ENCODE data around the gene IFNE. TPM values are rescaled to one million over a fixed set of nuclear protein-coding genes. Genes with fewer than 3 reads are reported as not detected.
"Not testable (repeated sequence)": the region's sequence is repeated elsewhere in the genome, so short reads cannot be mapped to it uniquely, and the experiment has no call there.

IFNE gene
- total RNA-seq, 1 donor from 2014 or later: not detected

GRCh38 chr9:21455320-21455719, 26.8 kb downstream of the IFNE start:
- Mint-ChIP-seq H3K36me3 (no peaks in the 10 kb centered on the region), H3K9me3 (no peaks in the 10 kb centered on the region), H3K27ac (no peak overlapping the region), H3K4me1 (no peaks in the 10 kb centered on the region), H3K27me3 (ENCODE audit: insufficient read depth, low read depth) (peaks cover under 1% of the 10 kb centered on the region), H3K4me3 (no peak overlapping the region)
- no peaks in the 10 kb centered on the region for H3K9me3 ChIP-seq (ENCODE audit: low read depth)
- no peak overlapping the region for H2AFZ ChIP-seq (replicated peaks)
- H3K27me3 ChIP-seq: no peaks in the 10 kb centered on the region
- H3F3A ChIP-seq (ENCODE audit: low read depth): no peaks in the 10 kb centered on the region
- no peaks in the 10 kb centered on the region for H3K36me3 ChIP-seq
- no peak overlapping the region for H3K9ac ChIP-seq
- DNase-seq (ENCODE audit: low spot score): peak; percentile 54
- H3K79me2 ChIP-seq (ENCODE audit: low read depth): no peaks in the 10 kb centered on the region
- H3K4me1 ChIP-seq: no peaks in the 10 kb centered on the region
- TF ChIP-seq, protein P1, sequence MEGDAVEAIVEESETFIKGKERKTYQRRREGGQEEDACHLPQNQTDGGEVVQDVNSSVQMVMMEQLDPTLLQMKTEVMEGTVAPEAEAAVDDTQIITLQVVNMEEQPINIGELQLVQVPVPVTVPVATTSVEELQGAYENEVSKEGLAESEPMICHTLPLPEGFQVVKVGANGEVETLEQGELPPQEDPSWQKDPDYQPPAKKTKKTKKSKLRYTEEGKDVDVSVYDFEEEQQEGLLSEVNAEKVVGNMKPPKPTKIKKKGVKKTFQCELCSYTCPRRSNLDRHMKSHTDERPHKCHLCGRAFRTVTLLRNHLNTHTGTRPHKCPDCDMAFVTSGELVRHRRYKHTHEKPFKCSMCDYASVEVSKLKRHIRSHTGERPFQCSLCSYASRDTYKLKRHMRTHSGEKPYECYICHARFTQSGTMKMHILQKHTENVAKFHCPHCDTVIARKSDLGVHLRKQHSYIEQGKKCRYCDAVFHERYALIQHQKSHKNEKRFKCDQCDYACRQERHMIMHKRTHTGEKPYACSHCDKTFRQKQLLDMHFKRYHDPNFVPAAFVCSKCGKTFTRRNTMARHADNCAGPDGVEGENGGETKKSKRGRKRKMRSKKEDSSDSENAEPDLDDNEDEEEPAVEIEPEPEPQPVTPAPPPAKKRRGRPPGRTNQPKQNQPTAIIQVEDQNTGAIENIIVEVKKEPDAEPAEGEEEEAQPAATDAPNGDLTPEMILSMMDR (IDR thresholded peaks at IDR 0.05): peak; percentile 67
- TF ChIP-seq EZH2 (IDR thresholded peaks at IDR 0.05): no peak
- H3K4me2 ChIP-seq: no peak overlapping the region
- no peaks in the 10 kb centered on the region for H4K20me1 ChIP-seq (ENCODE audit: low read depth)
- H3K4me3 ChIP-seq: no peak overlapping the region
- no peak overlapping the region for H3K27ac ChIP-seq

DNA sequence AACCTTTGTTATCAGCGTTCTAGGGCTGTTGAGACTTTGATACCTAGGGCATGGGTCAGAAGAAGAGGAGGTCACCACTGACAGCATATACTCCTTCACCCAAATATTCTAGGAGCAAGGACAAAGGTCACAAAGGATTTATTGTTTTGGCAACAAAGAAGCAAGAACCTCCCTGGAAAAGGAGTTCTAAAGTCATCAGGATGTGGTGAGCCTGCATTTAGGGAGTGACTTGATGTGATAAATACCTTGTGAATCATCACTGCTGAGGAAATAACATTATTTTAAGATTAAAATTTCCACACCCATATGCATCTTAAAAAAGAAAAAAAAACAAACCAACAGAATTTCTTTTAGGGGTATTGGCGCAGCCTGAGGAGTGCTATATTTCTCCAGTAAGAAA, 28.0 kb downstream of the IFNE start:
- no peak for TF ChIP-seq EZH2phosphoT487 (IDR thresholded peaks at IDR 0.05)
- no peak overlapping the region for H3K27ac Mint-ChIP-seq
- Histone ChIP-seq H3K79me2 (ENCODE audit: low read depth) (no peaks in the 10 kb centered on the region), H3K4me2 (no peak overlapping the region), H3K4me1 (no peaks in the 10 kb centered on the region), H3K27me3 (no peaks in the 10 kb centered on the region), H3K36me3 (no peaks in the 10 kb centered on the region), H4K20me1 (ENCODE audit: low read depth) (no peaks in the 10 kb centered on the region), H3K4me3 (no peak overlapping the region), H3F3A (ENCODE audit: low read depth) (no peaks in the 10 kb centered on the region), H3K27ac (no peak overlapping the region), H3K9me3 (ENCODE audit: low read depth) (no peaks in the 10 kb centered on the region), H3K9ac (no peak overlapping the region), H2AFZ (replicated peaks) (no peak overlapping the region)
- H3K27me3 Mint-ChIP-seq (ENCODE audit: insufficient read depth, low read depth): peaks cover 2% of the 10 kb centered on the region
- no peak for DNase-seq (ENCODE audit: low spot score)
- no peaks in the 10 kb centered on the region for H3K4me1 Mint-ChIP-seq
- no peak overlapping the region for H3K4me3 Mint-ChIP-seq
- H3K9me3 Mint-ChIP-seq: no peaks in the 10 kb centered on the region
- H3K36me3 Mint-ChIP-seq: no peaks in the 10 kb centered on the region

GRCh38 chr9:21452681-21453080, 29.4 kb downstream of the IFNE start:
- H3K36me3 ChIP-seq: no peaks in the 10 kb centered on the region
- Mint-ChIP-seq H3K4me1 (no peaks in the 10 kb centered on the region), H3K27me3 (ENCODE audit: insufficient read depth, low read depth) (peaks cover 7% of the 10 kb centered on the region), H3K36me3 (no peaks in the 10 kb centered on the region), H3K27ac (no peak overlapping the region), H3K4me3 (no peak overlapping the region), H3K9me3 (no peaks in the 10 kb centered on the region)
- no peaks in the 10 kb centered on the region for H4K20me1 ChIP-seq (ENCODE audit: low read depth)
- TF ChIP-seq EZH2 (IDR thresholded peaks at IDR 0.05): no peak
- no peaks in the 10 kb centered on the region for H3K4me1 ChIP-seq
- H3K79me2 ChIP-seq (ENCODE audit: low read depth): no peaks in the 10 kb centered on the region
- H3F3A ChIP-seq (ENCODE audit: low read depth): no peaks in the 10 kb centered on the region
- H3K4me3 ChIP-seq: no peak overlapping the region
- no peak overlapping the region for H2AFZ ChIP-seq (replicated peaks)
- H3K9me3 ChIP-seq (ENCODE audit: low read depth): no peaks in the 10 kb centered on the region
- no peaks in the 10 kb centered on the region for H3K27me3 ChIP-seq
- H3K4me2 ChIP-seq: no peak overlapping the region
- no peak for DNase-seq (ENCODE audit: low spot score)
- no peak overlapping the region for H3K27ac ChIP-seq
- no peak overlapping the region for H3K9ac ChIP-seq

DNA sequence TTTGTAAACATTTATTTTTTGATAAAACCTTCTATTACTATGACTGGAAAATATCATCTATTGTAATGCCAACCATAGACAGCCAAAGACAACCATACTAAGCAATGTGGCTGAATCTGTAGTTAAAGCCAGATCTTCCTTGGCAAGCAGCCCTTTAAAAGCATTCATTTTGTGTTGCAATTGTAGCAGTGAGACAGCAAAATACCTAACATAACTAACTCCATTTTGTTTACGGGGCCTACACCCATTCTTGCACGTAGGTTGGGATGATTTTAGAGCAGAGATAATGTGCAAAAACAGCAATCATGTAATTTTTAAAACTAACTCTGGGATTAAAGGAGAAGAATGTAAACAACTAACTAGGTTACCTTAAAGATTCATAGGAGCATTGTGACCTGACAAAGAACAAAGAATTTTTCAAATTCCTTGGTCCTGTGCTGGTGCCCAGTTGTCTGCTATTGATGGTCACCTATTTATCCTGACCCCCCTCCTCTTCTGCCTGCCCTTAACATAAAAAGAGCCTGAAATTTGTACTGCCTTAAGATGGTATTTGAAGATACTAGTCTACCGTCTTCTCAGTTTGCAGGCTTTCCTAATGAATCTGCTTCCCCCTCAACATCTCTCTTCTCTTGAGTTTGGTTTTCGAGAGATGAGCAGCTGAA, 31.2 kb downstream of the IFNE start:
- no peak overlapping the region for H3K4me2 ChIP-seq
- TF ChIP-seq EZH2 (IDR thresholded peaks at IDR 0.05) (no peak), EZH2phosphoT487 (IDR thresholded peaks at IDR 0.05) (no peak)
- TF ChIP-seq, protein P1 (IDR thresholded peaks at IDR 0.05): no peak
- no peaks in the 10 kb centered on the region for H3K79me2 ChIP-seq (ENCODE audit: low read depth)
- H3K9me3 Mint-ChIP-seq: no peaks in the 10 kb centered on the region
- H4K20me1 ChIP-seq (ENCODE audit: low read depth): no peaks in the 10 kb centered on the region
- no peaks in the 10 kb centered on the region for H3K36me3 ChIP-seq
- H3K9me3 ChIP-seq (ENCODE audit: low read depth): no peaks in the 10 kb centered on the region
- no peaks in the 10 kb centered on the region for H3K4me1 Mint-ChIP-seq
- H3K9ac ChIP-seq: no peak overlapping the region
- H3K4me1 ChIP-seq: no peaks in the 10 kb centered on the region
- H3K4me3 ChIP-seq: no peak overlapping the region
- DNase-seq (ENCODE audit: low spot score): no peak
- peaks cover 7% of the 10 kb centered on the region for H3K27me3 Mint-ChIP-seq (ENCODE audit: insufficient read depth, low read depth)
- H3K27me3 ChIP-seq: no peaks in the 10 kb centered on the region
- H2AFZ ChIP-seq (replicated peaks): no peak overlapping the region
- no peaks in the 10 kb centered on the region for H3F3A ChIP-seq (ENCODE audit: low read depth)
- no peak overlapping the region for H3K27ac ChIP-seq
- H3K36me3 Mint-ChIP-seq: no peaks in the 10 kb centered on the region
- H3K27ac Mint-ChIP-seq: no peak overlapping the region
- no peak overlapping the region for H3K4me3 Mint-ChIP-seq

DNA sequence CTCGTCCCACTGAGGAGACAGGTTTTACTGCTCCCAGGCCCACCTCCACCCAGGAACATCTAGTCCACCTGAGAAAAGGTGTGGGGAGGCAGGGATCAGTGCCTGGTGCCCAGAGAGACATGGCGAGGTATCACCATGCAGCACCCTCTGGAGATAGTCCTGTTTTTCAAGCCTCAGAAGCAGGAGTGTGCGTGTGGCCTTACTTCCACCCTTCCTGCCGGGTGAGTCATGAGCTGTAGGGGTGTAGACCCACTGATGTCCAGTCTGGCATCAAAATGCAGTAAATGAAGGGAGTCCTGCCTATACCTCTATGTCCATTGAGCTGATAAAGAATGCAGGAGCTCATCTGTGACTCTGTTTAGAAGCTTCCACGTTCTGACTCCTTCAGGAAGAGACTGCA, 32.8 kb downstream of the IFNE start:
- H3K9me3 Mint-ChIP-seq; H3F3A ChIP-seq (ENCODE audit: low read depth); H3K9me3 ChIP-seq (ENCODE audit: low read depth); H3K79me2 ChIP-seq (ENCODE audit: low read depth); H2AFZ ChIP-seq (replicated peaks); H3K27ac Mint-ChIP-seq; H3K27ac ChIP-seq; H3K27me3 Mint-ChIP-seq (ENCODE audit: insufficient read depth, low read depth); DNase-seq (ENCODE audit: low spot score); H3K9ac ChIP-seq; H3K36me3 ChIP-seq; H3K4me3 ChIP-seq; H3K36me3 Mint-ChIP-seq; H3K4me2 ChIP-seq; H3K4me1 ChIP-seq; H3K4me3 Mint-ChIP-seq; H3K4me1 Mint-ChIP-seq; H3K27me3 ChIP-seq; H4K20me1 ChIP-seq (ENCODE audit: low read depth): not testable (repeated sequence)
